GM18868 (cell line): ENCODE data around the gene TECR.
"Not testable (repeated sequence)": the region's sequence is repeated elsewhere in the genome, so short reads cannot be mapped to it uniquely, and the experiment has no call there.

ENCODE experiments used
- ATAC-seq: cut with Tn5 transposase; IDR thresholded peaks from one replicate; pipeline ENCODE4 v1.9.1; 2021; ENCODE audit warnings: mild to moderate bottlenecking, moderate library complexity; ENCODE audit not compliant: unreplicated experiment

Gene TECR

GRCh38 chr19:14559916-14560775, 30.8 kb downstream of the TECR start:
- no peak for ATAC-seq

- ATAC-seq = no peak
Measured at GRCh38 chr19:14560776-14561108, 31.3 kb downstream of the TECR start.

GRCh38 chr19:14561249-14561648, 31.9 kb downstream of the TECR start:
- no peak for ATAC-seq

- ATAC-seq = no peak
Measured at GRCh38 chr19:14561847-14562351, 32.5 kb downstream of the TECR start.

- ATAC-seq = no peak
Measured at GRCh38 chr19:14562660-14563589, 33.5 kb downstream of the TECR start.

- ATAC-seq = no peak
Measured at GRCh38 chr19:14563590-14563926, 34.2 kb downstream of the TECR start.

GRCh38 chr19:14563989-14564651, 34.7 kb downstream of the TECR start:
- no peak for ATAC-seq

- ATAC-seq = not testable (repeated sequence)
Measured at GRCh38 chr19:14564652-14565297, 35.4 kb downstream of the TECR start.

GRCh38 chr19:14565298-14565679, 35.9 kb downstream of the TECR start:
- ATAC-seq = no peak

GRCh38 chr19:14565765-14566711, 36.6 kb downstream of the TECR start:
- no peak for ATAC-seq

GRCh38 chr19:14566712-14567077, 37.3 kb downstream of the TECR start:
- ATAC-seq = no peak

- no peak for ATAC-seq
Measured at GRCh38 chr19:14567079-14567478, 37.7 kb downstream of the TECR start.

- no peak for ATAC-seq
Measured at GRCh38 chr19:14570864-14571527, 41.6 kb downstream of the TECR start.

GRCh38 chr19:14571695-14572490, 42.5 kb downstream of the TECR start, which contains the start of gene NDUFB7:
TSS of gene NDUFB7 (minus strand) at chr19:14572066. CDS start at chr19:14572000, 66 bp downstream.
- ATAC-seq = peak; percentile 73

GRCh38 chr19:14575428-14575980, 46.1 kb downstream of the TECR start:
- no peak for ATAC-seq

- no peak for ATAC-seq
Measured at GRCh38 chr19:14576363-14576762, 47.0 kb downstream of the TECR start.

GRCh38 chr19:14577264-14577663, 47.9 kb downstream of the TECR start:
- no peak for ATAC-seq

- ATAC-seq = no peak
Measured at GRCh38 chr19:14577885-14578427, 48.6 kb downstream of the TECR start.
